ENCODE measurements around the gene ZNF799. TPM values are rescaled to one million over a fixed set of nuclear protein-coding genes. Genes with fewer than 3 reads are reported as not detected.
"Not testable (repeated sequence)": the region's sequence is repeated elsewhere in the genome, so short reads cannot be mapped to it uniquely, and the experiment has no call there.

Gene ZNF799
- total RNA-seq, 6 experiments from 2014 or later, result 1.1 to 1.8 (median 1.5) TPM

DNA sequence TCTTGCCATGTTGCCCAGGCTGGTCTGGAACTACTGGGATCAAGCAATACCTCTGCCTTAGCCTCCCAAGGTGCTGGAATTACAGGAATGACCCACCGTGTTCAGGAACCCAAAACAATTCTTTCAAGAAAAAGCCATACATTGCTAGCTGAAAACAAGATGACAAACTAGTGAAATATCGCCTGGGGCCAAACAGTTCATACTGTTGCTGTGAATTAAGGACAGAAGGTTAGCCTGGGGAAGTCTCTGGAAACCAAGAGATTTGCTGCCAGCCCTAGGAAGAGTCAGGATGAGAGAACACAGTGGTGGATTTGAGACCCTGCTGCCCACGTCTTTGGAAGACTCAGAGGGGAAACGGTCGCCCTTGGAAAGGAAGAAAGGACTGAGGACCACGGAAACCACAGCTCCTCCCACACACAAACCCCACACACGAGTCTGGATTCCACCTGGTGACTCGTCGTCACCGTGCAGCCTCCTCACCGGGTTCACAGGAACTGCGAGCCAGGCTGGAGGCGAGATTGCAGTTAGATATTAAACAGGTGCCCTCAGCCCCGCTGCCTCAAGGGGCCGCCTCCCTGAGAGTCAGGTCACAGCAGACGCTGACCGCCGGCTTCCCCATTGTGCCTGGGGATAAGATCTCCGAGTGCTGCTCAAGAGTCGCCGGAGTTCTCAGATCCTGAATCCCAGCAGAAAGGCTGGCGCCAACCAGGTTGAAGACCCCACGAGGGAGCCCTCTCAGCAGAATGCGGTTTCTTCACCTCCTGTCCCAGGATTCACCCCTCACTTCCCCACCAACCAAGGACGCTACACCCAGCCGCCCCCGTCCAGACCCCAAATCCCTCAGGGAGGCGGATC lies 38.8 kb upstream of the ZNF799 start:
- peak; percentile 45 for DNase-seq

DNA sequence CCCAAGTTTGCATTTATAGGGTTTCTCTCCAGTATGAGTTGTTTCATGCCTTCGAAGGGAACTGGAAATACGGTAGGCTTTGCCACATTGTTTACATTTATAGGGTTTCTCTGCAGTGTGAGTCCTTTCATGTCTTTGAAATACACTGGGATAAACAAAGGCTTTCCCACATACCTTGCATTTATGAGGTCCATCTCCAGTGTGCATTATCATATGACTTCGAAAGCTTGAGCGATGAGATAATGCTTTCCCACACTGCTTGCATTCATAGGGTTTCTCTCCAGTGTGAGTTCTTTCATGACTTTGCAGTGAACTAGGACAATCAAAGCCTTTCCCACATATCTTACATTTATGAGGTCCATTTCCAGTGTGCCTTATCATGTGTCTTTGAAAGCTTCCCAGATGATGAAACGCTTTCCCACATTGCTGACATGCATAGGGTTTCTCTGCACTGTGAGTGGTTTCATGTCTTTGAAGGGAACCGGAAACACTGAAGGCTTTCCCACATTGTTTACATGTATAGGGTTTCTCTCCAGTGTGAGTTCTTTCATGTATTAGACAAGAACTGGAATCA lies 29.7 kb upstream of the ZNF799 start:
- Mint-ChIP-seq H3K36me3 (ENCODE audit: low read depth) (peaks cover 69% of the 10 kb centered on the region), H3K9me3 (peaks cover 74% of the 10 kb centered on the region)
- not testable (repeated sequence) for DNase-seq; H3K27ac Mint-ChIP-seq; H3K27me3 Mint-ChIP-seq (ENCODE audit: insufficient read depth); H3K4me1 Mint-ChIP-seq (ENCODE audit: low read depth); H3K4me3 Mint-ChIP-seq

More for the DNA sequence above, 38.8 kb upstream of the ZNF799 start:
- TF ChIP-seq, protein P1, sequence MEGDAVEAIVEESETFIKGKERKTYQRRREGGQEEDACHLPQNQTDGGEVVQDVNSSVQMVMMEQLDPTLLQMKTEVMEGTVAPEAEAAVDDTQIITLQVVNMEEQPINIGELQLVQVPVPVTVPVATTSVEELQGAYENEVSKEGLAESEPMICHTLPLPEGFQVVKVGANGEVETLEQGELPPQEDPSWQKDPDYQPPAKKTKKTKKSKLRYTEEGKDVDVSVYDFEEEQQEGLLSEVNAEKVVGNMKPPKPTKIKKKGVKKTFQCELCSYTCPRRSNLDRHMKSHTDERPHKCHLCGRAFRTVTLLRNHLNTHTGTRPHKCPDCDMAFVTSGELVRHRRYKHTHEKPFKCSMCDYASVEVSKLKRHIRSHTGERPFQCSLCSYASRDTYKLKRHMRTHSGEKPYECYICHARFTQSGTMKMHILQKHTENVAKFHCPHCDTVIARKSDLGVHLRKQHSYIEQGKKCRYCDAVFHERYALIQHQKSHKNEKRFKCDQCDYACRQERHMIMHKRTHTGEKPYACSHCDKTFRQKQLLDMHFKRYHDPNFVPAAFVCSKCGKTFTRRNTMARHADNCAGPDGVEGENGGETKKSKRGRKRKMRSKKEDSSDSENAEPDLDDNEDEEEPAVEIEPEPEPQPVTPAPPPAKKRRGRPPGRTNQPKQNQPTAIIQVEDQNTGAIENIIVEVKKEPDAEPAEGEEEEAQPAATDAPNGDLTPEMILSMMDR (IDR thresholded peaks at IDR 0.05), result peak; percentile 23; the same call in 1 of the 2 replicates
- Mint-ChIP-seq H3K36me3 (ENCODE audit: low read depth) (peaks cover 30% of the 10 kb centered on the region), H3K4me3 (peak overlapping the region; percentile 96), H3K27ac (peak overlapping the region; percentile 80), H3K9me3 (peaks cover 41% of the 10 kb centered on the region)
- not testable (repeated sequence) for H3K27me3 Mint-ChIP-seq (ENCODE audit: insufficient read depth); H3K4me1 Mint-ChIP-seq (ENCODE audit: low read depth)

DNA sequence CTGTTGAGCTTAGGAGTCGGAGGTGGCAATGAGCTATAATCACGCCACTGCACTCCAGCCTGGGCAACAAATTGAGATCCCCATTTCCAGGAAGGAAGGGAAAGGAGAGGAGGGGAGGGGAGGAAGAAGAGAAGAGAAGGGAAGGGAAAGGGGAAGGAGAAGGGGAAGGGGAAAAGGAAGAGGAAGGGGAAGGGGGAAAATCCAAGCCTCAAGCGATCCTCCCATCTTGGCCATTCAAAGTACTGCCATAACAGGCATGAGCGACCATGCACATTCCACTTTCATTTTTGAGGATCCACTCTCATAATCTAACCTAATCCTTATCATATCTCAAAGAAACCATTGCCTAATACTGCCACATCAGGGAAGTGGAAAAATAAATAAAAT lies 24.8 kb upstream of the ZNF799 start:
- Mint-ChIP-seq H3K27me3 (ENCODE audit: insufficient read depth) (no peaks in the 10 kb centered on the region), H3K4me1 (ENCODE audit: low read depth) (no peaks in the 10 kb centered on the region), H3K27ac (no peak overlapping the region), H3K4me3 (no peak overlapping the region), H3K9me3 (peaks cover 71% of the 10 kb centered on the region), H3K36me3 (ENCODE audit: low read depth) (peaks cover 65% of the 10 kb centered on the region)
- DNase-seq, result no peak
- TF ChIP-seq, protein P1 (IDR thresholded peaks at IDR 0.05), result no peak

DNA sequence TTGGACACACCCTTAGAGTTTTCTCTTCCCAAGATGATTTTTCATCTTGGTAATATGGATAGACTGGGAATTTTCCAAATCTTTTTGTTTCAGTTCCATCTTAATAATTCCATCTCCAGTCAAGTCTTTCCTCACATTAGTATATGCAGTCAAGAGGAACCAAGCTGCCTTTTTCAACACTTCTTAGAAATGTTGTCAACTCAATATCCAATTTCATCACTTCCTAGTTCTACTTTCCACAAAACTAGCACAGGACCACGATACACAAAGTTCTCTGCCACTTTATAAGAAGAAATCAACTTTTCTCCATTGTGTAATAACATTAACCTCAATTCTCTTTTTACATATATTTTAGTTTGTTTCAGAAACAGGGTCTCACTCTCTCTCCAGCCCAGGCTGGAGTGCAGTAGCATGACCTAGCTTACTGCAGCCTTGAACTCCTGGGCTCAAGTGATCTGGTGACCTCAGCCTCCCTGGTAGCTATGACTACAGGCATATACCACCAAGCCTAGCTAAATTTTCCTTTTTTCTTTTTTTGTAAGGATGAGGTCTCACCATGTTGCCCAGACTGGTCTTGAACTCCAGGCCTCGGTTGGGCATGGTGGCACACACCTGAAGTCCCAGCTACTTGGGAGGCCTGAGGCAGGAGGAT lies 24.3 kb upstream of the ZNF799 start:
- Mint-ChIP-seq H3K9me3 (peaks cover 71% of the 10 kb centered on the region), H3K4me3 (no peak overlapping the region), H3K27me3 (ENCODE audit: insufficient read depth) (no peaks in the 10 kb centered on the region), H3K27ac (no peak overlapping the region), H3K4me1 (ENCODE audit: low read depth) (no peaks in the 10 kb centered on the region), H3K36me3 (ENCODE audit: low read depth) (peaks cover 59% of the 10 kb centered on the region)
- TF ChIP-seq, protein P1 (IDR thresholded peaks at IDR 0.05), result no peak
- DNase-seq, result no peak

DNA sequence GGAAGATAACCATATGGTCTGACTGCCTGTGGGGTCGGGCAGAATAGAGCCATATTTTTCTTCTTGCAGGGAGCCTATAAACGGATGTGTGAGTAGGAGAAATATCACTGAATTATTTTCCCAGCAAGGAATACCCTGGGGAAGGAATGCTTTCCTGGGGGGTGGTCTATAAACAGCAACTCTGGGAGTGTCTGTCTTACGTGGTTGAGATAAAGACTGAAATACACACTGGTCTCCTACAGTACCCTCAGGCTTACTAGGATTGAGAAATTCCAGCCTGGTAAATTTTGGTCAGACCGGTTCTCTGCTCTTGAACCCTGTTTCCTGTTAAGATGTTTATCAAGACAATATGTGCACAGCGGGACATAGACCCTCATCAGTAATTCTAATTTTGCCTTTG lies 16.2 kb upstream of the ZNF799 start:
- H3K9me3 Mint-ChIP-seq, result peaks cover 74% of the 10 kb centered on the region
- H3K4me1 Mint-ChIP-seq (ENCODE audit: low read depth); H3K27ac Mint-ChIP-seq; H3K27me3 Mint-ChIP-seq (ENCODE audit: insufficient read depth); DNase-seq; H3K4me3 Mint-ChIP-seq: not testable (repeated sequence)
- peaks cover 34% of the 10 kb centered on the region for H3K36me3 Mint-ChIP-seq (ENCODE audit: low read depth)

DNA sequence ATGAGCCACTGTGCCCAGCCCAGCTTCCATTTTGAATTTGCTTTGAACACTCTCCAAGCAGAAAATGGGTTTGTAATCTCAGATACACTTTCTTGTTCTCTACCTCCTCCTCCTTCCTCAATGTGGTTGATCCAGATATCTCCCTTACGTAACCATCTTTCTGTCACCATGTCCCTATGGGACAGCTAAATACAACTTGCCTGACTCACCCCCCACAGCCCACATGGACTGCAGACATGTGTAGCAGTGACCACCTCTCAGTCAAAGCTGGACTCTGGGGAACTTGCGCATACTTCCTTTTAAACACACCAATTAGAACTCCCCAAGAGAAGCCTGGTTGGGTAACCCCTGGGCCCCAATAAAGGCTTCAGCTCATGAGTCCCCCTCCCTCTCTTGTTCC lies 10.8 kb upstream of the ZNF799 start:
- Mint-ChIP-seq H3K4me3 (no peak overlapping the region), H3K4me1 (ENCODE audit: low read depth) (no peaks in the 10 kb centered on the region), H3K36me3 (ENCODE audit: low read depth) (peaks cover 16% of the 10 kb centered on the region), H3K27ac (no peak overlapping the region), H3K27me3 (ENCODE audit: insufficient read depth) (peaks cover 3% of the 10 kb centered on the region), H3K9me3 (peaks cover 53% of the 10 kb centered on the region)
- TF ChIP-seq, protein P1 (IDR thresholded peaks at IDR 0.05), result no peak
- no peak for DNase-seq

DNA sequence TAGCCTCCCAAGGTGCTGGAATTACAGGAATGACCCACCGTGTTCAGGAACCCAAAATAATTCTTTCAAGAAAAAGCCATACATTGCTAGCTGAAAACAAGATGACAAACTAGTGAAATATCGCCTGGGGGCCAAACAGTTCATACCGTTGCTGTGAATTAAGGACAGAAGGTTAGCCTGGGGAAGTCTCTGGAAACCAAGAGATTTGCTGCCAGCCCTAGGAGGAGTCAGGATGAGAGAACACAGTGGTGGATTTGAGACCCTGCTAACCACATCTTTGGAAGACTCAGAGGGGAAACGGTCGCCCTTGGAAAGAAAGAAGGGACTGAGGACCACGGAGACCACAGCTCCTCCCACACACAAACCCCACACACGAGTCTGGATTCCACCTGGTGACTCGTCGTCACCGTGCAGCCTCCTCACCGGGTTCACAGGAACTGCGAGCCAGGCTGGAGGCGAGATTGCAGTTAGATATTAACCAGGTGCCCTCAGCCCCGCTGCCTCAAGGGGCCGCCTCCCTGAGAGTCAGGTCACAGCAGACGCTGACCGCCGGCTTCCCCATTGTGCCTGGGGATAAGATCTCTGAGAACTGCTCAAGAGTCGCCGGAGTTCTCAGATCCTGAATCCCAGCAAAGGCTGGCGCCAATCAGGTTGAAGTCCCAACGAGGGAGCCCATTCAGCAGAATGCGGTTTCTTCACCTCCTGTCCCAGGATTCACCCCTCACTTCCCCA lies 1.0 kb downstream of the ZNF799 start:
- Mint-ChIP-seq H3K36me3 (ENCODE audit: low read depth) (peaks cover 20% of the 10 kb centered on the region), H3K4me3 (peak overlapping the region; percentile 93), H3K27ac (peak overlapping the region; percentile 77), H3K9me3 (peaks cover 22% of the 10 kb centered on the region)
- DNase-seq, result peak; percentile 11
- H3K4me1 Mint-ChIP-seq (ENCODE audit: low read depth); H3K27me3 Mint-ChIP-seq (ENCODE audit: insufficient read depth): not testable (repeated sequence)

DNA sequence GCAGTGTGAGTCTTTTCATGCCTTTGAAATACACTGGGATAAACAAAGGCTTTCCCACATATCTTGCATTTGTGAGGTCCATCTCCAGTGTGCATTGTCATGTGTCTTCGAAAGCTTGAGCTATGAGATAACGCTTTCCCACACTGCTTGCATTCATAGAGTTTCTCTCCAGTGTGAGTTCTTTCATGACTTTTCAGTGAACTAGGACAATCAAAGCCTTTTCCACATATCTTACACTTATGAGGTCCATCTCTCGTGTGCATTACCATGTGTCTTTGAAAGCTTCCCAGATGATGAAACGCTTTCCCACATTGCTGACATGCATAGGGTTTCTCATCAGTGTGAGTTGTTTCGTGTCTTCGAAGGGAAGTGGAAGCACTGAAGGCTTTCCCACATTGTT lies 9.9 kb downstream of the ZNF799 start:
- H3K27me3 Mint-ChIP-seq (ENCODE audit: insufficient read depth); H3K4me3 Mint-ChIP-seq; H3K27ac Mint-ChIP-seq; DNase-seq; H3K4me1 Mint-ChIP-seq (ENCODE audit: low read depth): not testable (repeated sequence)
- H3K36me3 Mint-ChIP-seq (ENCODE audit: low read depth), result peaks cover 59% of the 10 kb centered on the region
- H3K9me3 Mint-ChIP-seq, result peaks cover 64% of the 10 kb centered on the region

DNA sequence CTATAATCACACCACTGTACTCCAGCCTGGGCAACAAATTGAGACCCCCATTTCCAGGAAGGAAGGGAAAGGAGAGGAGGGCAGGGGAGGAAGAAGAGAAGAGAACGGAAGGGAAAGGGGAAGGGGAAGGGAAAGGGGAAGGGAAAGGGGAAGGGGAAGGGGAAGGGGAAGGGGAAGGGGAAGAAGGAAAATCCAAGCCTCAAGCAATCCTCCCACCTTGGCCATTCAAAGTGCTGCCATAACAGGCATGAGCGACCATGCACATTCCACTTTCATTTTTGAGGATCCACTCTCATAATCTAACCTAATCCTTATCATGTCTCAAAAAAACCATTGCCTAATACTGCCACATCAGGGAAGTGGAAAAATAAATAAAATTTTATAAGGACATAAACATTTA lies 14.7 kb downstream of the ZNF799 start:
- not testable (repeated sequence) for H3K4me3 Mint-ChIP-seq; H3K27me3 Mint-ChIP-seq (ENCODE audit: insufficient read depth); DNase-seq; H3K4me1 Mint-ChIP-seq (ENCODE audit: low read depth); H3K27ac Mint-ChIP-seq
- Mint-ChIP-seq H3K9me3 (peaks cover 55% of the 10 kb centered on the region), H3K36me3 (ENCODE audit: low read depth) (peaks cover 44% of the 10 kb centered on the region)

Data from HFFc6 (cell line).